Measurements from ENCODE around the gene TMEM81.

TMEM81 gene

DNA sequence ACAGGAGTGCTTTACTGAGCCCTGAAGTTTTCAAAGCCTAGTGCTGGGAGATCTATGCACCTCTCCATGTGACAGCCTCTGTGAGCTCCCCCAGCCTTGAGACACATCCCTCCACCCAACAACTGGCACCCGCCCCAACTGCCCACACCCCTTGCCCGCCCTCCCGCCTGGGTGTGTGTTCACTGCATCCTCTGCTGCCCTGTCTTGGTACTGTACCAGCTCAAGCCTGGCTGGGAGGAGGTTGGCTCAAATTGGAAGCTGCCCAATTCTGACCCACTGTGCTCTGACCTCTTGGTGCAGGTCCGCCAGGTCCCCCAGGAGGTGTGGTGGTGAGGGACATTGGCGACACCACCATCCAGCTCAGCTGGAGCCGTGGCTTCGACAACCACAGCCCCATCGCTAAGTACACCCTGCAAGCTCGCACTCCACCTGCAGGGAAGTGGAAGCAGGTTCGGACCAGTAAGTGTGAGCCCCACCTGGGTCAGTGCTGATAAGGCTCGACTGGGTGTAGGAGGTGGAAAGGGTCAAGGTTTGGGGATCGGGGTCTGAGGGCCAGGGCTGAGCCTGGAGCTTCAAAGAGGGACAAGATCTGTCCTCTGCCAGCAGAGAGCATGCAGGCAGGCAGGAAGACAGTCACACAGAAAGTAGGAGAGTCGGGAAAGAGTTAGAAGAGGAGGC lies 18.0 kb downstream of the TMEM81 start:
- TF ChIP-seq, protein P1, sequence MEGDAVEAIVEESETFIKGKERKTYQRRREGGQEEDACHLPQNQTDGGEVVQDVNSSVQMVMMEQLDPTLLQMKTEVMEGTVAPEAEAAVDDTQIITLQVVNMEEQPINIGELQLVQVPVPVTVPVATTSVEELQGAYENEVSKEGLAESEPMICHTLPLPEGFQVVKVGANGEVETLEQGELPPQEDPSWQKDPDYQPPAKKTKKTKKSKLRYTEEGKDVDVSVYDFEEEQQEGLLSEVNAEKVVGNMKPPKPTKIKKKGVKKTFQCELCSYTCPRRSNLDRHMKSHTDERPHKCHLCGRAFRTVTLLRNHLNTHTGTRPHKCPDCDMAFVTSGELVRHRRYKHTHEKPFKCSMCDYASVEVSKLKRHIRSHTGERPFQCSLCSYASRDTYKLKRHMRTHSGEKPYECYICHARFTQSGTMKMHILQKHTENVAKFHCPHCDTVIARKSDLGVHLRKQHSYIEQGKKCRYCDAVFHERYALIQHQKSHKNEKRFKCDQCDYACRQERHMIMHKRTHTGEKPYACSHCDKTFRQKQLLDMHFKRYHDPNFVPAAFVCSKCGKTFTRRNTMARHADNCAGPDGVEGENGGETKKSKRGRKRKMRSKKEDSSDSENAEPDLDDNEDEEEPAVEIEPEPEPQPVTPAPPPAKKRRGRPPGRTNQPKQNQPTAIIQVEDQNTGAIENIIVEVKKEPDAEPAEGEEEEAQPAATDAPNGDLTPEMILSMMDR (conservative IDR thresholded peaks at IDR 0.05): no peak
- no peak for TF ChIP-seq ZFX (IDR thresholded peaks at IDR 0.05)
- no peak overlapping the region for H3K27ac ChIP-seq

DNA sequence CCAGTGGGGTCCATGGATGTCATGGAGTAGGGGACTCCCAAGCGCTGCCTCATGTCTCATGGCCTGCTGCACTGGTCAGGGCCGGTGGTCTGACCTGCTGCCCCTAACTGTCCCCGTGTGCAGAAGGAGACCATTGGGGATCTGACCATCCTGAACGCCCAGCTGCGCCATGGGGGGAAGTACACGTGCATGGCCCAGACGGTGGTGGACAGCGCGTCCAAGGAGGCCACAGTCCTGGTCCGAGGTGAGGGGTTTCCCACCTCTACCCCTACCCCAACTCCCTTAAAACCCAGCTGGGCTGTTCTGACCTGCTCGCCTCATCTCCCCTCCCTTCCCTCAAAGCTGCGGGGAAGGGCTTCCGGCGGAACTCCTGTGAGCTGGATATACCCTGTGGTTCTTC lies 18.6 kb downstream of the TMEM81 start:
- TF ChIP-seq ZFX (IDR thresholded peaks at IDR 0.05): no peak
- TF ChIP-seq, protein P1 (conservative IDR thresholded peaks at IDR 0.05): no peak
- H3K27ac ChIP-seq: no peak overlapping the region

DNA sequence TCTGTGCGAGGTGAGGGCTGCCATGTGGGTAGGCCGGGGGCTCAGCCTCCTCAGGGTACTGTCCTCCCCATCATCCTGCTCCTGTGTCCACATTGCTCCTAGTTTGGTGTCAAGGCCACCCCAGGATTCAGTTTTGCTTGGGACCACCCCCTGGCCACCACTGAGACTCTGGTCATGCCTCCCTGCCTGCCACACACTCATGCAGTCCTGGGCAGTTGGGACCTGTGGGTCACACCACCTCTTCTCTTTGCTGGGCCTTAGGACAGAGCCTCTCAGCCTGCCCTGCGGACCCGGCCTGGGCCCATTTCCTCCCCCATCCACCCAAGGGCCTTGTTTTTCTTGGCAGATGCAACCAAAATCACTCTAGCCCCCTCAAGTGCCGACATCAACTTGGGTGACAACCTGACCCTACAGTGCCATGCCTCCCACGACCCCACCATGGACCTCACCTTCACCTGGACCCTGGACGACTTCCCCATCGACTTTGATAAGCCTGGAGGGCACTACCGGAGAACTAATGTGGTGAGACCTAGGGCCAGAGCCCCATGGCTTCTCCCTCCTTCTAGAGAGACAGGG lies 19.4 kb downstream of the TMEM81 start:
- TF ChIP-seq ZFX (IDR thresholded peaks at IDR 0.05): no peak
- TF ChIP-seq, protein P1 (conservative IDR thresholded peaks at IDR 0.05): no peak
- no peak overlapping the region for H3K27ac ChIP-seq

DNA sequence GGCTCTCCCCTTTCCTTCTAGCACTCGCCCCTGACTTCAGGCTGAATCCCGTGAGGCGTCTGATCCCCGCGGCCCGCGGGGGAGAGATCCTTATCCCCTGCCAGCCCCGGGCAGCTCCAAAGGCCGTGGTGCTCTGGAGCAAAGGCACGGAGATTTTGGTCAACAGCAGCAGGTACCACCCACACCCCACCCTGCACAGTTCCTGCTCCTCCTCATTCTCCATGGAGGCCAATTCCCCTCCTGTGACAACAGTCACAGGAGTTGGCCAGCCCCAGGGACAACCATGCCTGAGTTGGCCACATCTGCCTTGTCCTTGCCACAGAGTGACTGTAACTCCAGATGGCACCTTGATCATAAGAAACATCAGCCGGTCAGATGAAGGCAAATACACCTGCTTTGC lies 20.0 kb downstream of the TMEM81 start:
- no peak overlapping the region for H3K27ac ChIP-seq
- TF ChIP-seq, protein P1 (conservative IDR thresholded peaks at IDR 0.05): no peak
- TF ChIP-seq ZFX (IDR thresholded peaks at IDR 0.05): no peak

DNA sequence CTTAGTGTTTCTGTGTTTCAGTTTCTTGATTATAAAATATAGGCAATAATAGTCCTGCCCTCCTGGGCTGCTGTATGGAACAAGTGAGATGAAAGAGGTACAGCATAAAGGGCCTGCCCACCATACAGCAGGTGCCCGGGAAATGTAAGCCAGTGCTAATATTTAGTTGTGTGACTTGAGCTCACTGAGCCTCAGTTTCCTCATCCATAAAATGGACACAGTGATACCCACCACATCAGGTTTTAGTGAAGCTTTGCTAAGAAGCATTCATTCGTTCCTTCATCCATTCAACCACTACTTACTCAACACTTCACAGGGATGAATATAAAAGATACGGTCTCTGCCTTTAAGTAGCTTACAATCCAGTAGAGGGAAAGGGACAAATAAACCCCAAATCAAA lies 21.4 kb downstream of the TMEM81 start:
- H3K27ac ChIP-seq: no peak overlapping the region
- TF ChIP-seq ZFX (IDR thresholded peaks at IDR 0.05): no peak
- TF ChIP-seq, protein P1 (conservative IDR thresholded peaks at IDR 0.05): no peak

DNA sequence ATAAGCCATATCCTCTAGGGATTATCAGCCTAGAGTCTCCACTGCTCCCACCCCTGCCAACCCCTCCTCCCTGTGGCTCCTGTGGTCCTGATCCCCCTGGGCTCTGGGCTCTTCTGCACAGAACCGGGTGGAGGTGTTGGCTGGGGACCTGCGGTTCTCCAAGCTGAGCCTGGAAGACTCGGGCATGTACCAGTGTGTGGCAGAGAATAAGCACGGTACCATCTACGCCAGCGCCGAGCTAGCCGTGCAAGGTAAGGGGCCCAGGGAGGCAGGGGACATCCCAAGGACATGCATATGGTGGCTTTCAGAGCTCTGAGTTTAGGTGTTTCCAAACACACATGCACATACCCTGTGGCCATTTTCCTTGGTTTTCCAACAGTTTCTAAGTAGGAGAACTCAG lies 21.9 kb downstream of the TMEM81 start:
- TF ChIP-seq ZFX (IDR thresholded peaks at IDR 0.05): no peak
- TF ChIP-seq, protein P1 (conservative IDR thresholded peaks at IDR 0.05): no peak

DNA sequence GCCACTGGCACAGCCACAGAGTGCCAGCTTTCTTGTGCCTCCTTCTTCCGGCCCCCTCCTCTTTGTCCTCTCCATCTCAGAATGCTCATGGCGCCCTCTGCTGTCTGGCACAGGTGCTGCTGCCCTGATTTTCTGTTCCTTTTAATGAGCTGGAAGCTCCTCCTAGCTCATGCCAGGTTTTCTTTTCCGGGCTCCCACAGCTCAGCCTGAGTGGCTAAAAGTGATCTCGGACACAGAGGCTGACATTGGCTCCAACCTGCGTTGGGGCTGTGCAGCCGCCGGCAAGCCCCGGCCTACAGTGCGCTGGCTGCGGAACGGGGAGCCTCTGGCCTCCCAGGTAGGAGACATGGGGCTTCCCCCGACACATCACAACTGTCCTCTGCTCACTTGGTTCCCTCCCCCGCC lies 22.6 kb downstream of the TMEM81 start:
- no peak overlapping the region for H3K27ac ChIP-seq
- TF ChIP-seq ZFX (IDR thresholded peaks at IDR 0.05): no peak
- TF ChIP-seq, protein P1 (conservative IDR thresholded peaks at IDR 0.05): peak; percentile 94

More for the DNA sequence above, 21.9 kb downstream of the TMEM81 start:
- no peak overlapping the region for H3K27ac ChIP-seq
